DMS153 treated with DMSO at 0.1 percent for 48 hours (cell line): ENCODE measurements around the gene PSMA6.
"Not testable (repeated sequence)": the region's sequence is repeated elsewhere in the genome, so short reads cannot be mapped to it uniquely, and the experiment has no call there.

Experiments
- DNase-seq: peaks from one replicate; lab custom pipeline; 2025; ENCODE audit not compliant: unreplicated experiment; lab: John Stamatoyannopoulos, UW

The PSMA6 gene

GRCh38 chr14:35342489-35343010 is 50.4 kb downstream of the PSMA6 start:
- DNase-seq: no peak

DNA sequence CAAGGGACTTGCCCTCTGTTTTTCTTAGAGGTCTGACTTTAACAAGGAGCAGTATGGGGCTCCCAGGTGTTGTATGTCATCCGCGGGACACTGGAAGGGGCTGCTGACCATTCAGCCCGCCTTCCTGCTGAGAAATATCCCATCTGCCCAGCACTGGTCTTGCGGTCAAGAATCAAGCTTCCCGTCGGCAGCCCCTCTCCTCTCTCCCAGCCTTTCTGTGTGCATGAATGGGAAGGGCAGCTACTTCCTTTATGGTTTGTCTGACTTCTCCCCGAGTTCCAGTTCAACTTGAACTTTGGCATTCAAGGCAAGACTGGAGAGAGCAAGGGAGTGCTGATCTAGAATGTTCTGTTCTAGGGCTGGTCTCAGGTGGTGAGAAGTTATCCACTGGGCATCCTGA is 51.5 kb downstream of the PSMA6 start:
- DNase-seq: no peak

DNA sequence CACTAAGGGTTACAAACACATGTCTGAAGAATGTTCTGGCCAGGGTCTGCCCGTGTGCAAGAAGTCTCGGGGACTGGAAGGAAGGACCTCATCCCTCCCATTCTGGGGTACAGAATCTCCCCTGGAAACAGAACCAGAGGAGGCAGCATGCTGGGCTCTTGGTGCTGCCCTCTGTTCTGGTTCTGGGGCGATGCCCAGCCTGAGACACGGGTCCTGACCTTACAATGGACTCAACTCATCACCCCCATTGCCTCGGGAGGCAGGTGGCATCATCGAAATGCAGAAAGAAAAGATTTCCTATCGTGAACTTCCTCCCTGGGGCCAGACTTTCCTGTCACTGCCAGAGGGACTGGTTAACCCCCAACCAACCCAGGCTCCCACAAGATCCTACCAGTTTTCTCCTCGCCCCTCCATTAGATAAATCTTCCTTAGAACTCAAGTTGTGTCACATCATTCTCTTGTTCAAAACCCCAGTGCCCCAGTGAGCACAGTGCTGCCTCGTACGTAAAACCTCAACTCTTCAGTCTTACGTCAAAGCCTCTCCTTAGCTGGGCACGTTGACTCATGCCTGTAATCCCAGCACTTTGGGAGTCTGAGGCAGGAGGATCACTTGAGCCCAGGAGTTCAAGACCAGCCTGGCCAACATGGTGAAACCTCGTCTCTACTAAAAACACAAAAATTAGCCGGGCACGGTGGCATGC is 52.1 kb downstream of the PSMA6 start:
- no peak for DNase-seq

- DNase-seq: no peak
These were observed 54.6 kb downstream of the PSMA6 start for GRCh38 chr14:35346738-35347322.

DNA sequence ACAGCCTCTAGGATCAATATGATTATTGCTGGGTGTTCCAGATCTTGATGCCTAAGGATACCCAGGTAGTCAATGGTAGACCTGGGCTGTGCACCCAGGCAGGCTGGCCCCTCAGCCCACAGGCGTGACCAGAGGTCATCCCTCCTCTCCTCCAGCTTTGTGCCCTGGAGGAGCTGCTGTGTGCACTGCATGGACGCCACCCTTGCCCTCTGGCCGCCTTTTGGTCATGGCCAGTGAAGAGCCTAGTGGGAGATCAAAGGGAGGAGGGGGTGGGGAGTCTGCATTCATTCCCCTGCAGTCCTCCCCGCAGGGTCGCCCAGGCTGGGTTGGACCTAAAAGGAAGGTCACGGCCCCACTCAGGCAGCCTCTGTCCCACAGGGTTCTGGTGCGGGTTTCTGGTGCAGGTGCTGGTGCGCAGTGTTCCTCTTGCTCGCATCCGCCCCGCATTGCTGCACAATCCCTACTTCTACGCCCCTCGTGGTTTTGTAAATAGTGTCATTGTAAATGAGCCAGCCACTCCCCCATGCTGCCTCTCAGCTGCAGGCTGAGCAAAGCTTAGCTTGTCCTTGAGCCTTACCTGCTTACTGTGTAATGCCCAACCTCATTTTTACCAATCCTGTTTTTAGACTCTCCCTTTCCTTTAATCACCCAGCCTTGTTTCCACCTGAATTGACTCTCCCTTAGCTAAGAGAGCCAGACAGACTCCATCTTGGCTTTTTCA is 55.3 kb downstream of the PSMA6 start:
- peak; percentile 9 for DNase-seq

GRCh38 chr14:35348044-35348380 is 55.8 kb downstream of the PSMA6 start:
- DNase-seq: not testable (repeated sequence)

DNA sequence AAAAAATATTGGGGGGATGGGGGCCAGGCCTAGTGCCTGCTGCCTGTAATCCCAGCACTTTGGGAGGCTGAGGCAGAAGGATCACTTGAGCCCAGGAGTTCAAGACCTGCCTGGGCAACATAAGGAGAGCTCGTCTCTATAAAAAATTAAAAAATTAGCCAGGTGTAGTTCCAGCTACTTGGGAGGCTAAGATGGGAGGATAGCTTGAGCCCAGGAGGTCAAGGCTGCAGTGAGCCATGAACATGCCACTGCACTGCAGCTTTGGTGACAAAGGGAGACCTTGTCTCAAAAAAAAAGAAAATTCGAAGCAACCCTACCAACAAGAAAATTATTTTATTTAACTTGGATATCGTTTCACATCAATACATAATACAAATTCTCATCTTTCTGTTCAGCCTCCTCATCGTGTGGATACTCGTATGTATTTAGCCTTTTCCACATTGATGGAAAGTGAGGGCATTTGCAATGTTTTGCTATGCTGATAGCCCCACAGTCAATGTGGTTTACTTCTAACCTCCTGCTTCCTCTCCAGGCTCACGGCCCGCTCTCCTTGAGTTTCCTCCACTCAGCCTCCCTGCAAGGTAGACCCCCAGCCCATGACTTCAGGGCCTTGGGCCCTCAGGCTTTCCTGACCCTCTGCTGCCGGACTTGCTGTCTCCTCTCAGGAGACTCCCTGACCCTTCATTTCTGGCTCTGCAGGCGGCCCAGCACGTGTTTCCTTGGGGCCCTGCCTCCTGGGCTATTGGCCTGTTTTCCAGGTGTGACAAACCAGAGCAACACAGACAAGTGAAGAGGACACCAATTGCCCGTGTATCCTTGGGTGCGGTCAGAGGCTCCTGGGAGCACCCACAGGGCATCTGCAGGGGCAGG is 57.5 kb downstream of the PSMA6 start:
- no peak for DNase-seq

DNA sequence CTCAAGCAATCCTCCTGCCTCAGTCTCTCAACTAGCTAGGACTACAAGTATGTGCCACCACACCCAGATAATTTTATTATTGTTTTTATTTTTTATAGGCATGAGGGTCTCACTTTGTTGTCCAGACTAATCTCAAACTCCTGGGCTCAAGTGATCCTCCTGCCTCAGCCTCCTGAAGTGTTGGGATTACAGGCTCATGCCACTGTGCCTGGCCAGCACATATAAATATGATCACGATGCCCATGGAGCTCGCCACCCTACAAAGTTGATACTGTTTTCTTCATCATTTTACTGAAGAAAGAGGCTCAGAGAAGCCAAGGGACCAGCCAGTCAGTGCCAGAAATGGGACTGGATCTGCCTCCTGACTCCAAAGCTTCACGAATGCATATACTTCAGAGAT is 59.3 kb downstream of the PSMA6 start:
- no peak for DNase-seq

DNA sequence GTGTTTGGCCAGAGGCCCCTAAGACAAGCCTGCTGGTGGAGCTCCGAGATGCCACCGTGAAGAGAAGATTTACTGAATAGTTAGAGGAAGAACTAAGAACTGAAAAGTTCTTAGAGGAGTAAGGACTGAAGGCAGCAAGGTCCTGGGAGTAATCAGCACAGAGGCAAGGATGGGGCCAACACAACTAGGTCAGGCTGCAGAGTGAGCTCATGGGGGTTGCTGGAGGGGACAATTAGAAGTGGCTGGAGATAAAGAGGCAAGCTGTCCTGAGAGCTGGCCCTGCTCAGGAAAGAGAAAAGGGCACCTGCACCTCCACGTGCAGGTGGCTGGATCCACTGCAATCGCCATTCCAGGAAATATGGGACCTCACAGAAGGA is 59.7 kb downstream of the PSMA6 start:
- no peak for DNase-seq

DNA sequence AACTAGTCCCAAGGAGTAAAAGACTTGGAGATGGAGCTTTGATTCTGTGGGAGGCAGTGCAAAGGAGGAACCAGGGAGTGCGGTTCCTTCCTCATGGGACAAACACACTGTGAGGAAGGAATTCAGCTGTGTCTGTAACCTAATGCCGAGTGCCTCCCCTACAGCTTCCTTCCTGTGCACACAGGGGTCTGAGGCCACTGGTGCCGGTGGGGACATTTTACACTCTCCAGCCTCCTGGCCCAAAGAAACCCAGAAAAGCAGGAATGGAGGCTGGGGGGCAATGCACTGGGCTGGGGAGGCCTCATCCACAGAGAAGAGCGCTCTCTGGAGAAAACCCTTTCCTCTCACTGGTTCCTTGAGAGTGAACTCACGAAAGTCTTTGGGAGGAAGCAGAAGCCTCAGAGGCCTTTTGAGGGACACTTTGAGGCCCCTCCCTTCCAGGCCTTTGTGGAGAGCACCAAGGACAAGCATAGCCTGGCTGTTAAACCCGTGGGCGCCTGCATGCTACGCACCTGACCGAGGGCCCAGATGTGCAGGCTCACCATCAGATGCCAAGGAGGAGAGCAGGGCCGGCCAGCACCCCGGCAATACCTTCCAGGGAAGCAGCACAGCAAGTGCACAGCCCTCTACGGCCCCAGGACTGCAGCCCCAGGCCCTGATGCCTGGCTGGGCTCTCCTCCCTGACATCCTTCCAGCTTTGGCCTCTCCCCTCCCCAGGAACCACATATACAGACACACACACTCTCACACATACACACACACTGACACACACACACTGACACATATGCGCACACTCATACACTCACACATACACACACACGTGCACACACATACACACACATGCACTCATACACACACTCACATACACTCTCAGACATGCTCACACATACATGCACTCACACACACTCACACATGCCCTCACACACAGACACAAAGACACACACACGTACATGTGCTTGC is 60.4 kb downstream of the PSMA6 start:
- no peak for DNase-seq

GRCh38 chr14:35353409-35354172 is 61.4 kb downstream of the PSMA6 start:
- no peak for DNase-seq

DNA sequence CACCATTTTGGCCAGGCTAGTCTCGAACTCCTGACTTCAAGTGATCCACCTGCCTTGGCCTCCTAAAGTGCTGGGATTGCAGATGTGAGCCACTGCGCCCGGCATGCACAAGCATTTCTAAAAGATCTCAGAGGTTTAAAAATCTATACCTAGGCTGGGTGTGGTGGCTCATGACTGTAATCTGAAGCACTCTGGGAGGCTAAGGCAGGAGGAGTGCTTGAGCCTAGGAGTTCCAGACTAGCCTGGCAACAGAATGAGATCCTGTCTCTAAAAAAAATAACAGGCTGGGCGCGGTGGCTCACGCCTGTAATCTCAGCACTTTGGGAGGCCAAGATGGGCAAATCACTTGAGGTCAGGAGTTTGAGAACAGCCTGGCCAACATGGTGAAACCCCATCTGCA is 63.1 kb downstream of the PSMA6 start:
- DNase-seq: not testable (repeated sequence)

DNA sequence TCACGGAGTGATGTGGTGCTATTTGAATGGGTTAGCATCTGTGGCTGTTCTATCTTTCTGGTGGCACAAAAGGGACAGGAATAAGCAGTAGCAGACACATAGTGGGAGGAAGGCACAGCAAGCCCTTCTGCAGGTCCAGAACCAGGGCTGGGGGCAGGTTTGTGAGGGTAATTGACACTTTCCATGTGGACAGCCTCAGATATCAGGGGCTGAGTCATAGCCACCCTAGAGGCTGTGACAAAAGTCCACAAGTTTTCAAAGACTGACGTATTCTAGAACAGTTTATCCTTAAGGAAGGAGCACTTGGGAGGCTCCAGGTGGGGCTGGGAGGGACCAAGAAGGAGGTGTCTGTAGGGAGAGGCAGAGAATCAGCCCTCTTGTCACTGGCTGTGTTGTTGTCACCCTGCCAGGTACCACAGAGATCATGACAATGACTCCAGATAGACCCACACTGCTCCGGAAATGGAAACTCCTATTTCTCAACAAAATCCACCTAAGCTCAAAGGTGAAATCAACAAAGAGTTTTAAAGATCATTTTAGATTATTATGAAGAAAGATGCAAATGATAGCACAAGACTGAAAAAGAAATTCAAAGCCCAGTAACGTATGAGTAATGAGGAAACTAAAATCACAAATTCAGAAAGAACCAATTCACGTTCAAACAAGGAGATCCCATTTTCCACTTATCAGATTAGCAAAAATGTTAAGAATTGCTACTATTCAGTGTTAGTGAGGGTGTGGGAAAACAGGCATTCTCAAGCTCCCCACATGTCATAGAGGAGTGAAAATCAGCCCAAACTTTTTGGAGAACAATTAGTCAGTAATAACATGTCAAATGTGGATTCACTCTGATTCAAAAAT is 64.0 kb downstream of the PSMA6 start:
- no peak for DNase-seq

DNA sequence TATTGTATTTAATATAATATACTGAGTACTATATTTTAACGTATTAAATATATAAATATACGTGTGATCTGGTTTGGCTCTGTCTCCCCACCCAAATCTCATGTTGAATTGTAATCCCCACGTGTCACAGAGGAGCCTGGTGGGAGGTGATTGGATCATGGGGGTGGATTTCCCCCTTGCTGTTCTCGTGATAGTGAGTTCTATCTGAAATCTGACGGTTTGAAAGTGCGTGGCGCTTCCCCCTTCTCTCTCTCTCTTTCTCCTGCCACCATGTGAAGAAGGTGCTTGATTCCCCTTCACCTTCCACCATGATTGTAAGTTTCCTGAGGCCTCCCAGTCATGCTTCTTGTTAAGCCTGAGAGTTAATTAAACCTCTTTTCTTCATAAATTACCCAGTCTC is 67.5 kb downstream of the PSMA6 start:
- DNase-seq: not testable (repeated sequence)

DNA sequence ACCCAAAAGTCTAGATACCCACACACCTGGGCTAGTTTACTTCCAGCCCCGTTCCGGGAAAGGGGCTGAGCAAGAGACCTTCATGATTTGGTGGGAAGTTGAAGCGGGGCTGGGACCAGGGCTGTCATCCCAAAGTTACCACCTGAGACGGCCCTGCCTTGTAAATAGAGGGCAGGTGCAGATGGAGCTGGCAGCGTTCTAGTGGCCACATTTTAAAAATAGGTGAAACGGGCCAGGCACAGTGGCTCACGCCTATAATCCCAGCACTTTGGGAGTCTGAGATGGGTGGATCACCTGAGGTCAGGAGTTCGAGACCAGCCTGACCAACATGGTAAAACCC is 68.9 kb downstream of the PSMA6 start:
- no peak for DNase-seq

DNA sequence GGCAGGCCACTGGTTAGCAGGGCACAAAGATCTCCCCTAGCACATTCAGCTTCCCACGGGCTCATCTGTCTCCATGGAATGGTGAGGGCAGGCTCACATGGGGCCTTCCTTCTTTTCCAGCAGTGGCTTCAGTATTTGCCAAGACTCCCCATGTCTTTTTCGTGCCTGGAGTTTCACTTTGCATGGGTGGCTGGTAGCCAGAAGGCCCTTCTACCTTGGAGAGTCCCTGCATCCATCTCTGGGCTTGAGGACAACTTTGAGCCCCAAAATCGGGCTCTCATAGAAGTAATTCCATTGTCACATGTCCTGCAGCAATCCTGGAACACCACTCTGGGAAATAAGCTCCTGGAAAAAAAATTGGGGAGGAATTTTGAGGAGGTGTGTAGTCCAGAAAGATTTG is 70.3 kb downstream of the PSMA6 start:
- no peak for DNase-seq

GRCh38 chr14:35362911-35363374 is 70.8 kb downstream of the PSMA6 start:
- no peak for DNase-seq
